HEK293T (cell line): Measurements from ENCODE around the gene MAST2.

Source experiments
- CTCF ChIA-PET: fragments of 350-600 bp; formaldehyde crosslinking; extraction: SDS; loops from one replicate; lab custom pipeline; 2021; ENCODE audit warnings: antibody characterized with exemption, inconsistent platforms; lab: Yijun Ruan, JAX
- POLR2A ChIA-PET: fragments of 350-600 bp; formaldehyde crosslinking; extraction: SDS; loops from one replicate; lab custom pipeline; 2020; ENCODE audit warnings: antibody characterized with exemption, inconsistent platforms; lab: Yijun Ruan, JAX
- DNase-seq: peaks from one replicate; pipeline ENCODE4 v3.0.0; 2012; ENCODE audit warnings: mixed read lengths; ENCODE audit errors: extremely low spot score
- ARNT ChIP-seq: fragments of 450-650 bp; IDR thresholded peaks from 2 replicates; pipeline ENCODE4 v1.6.1; 2017; ENCODE audit warnings: mild to moderate bottlenecking
- BHLHE40 ChIP-seq: fragments of 450-650 bp; IDR thresholded peaks from 2 replicates; pipeline ENCODE4 v1.6.1; 2016; ENCODE audit warnings: mild to moderate bottlenecking, moderate library complexity, borderline replicate concordance
- CTBP1 ChIP-seq: fragments of 450-650 bp; IDR thresholded peaks from 2 replicates; pipeline ENCODE4 v1.6.1; 2016; ENCODE audit warnings: borderline replicate concordance
- ELF4 ChIP-seq: fragments of 450-650 bp; IDR thresholded peaks from 2 replicates; pipeline ENCODE4 v1.6.1; 2017; ENCODE audit warnings: antibody characterized with exemption
- FOXA1 ChIP-seq: fragments of 450-650 bp; IDR thresholded peaks from 2 replicates; pipeline ENCODE4 v1.6.1; 2016; ENCODE audit warnings: mild to moderate bottlenecking
- FOXK2 ChIP-seq: fragments of 450-650 bp; IDR thresholded peaks from 2 replicates; pipeline ENCODE4 v1.6.1; 2016; ENCODE audit warnings: mild to moderate bottlenecking
- FOXM1 ChIP-seq: fragments of 450-650 bp; IDR thresholded peaks from 2 replicates; pipeline ENCODE4 v1.6.1; 2017; ENCODE audit warnings: mild to moderate bottlenecking, borderline replicate concordance
- HDGF ChIP-seq: fragments of 450-650 bp; IDR thresholded peaks from 2 replicates; pipeline ENCODE4 v1.6.1; 2017; ENCODE audit warnings: antibody characterized with exemption, borderline replicate concordance
- L3MBTL2 ChIP-seq: fragments of 450-650 bp; conservative IDR thresholded peaks from 2 replicates; pipeline ENCODE4 v1.6.1; 2016; ENCODE audit warnings: mild to moderate bottlenecking
- LEF1 ChIP-seq: fragments of 450-650 bp; IDR thresholded peaks from 2 replicates; pipeline ENCODE4 v1.6.1; 2017; ENCODE audit warnings: mild to moderate bottlenecking, borderline replicate concordance
- NFRKB ChIP-seq: fragments of 450-650 bp; IDR thresholded peaks from 2 replicates; pipeline ENCODE4 v1.6.1; 2016; ENCODE audit warnings: mild to moderate bottlenecking, moderate library complexity
- SP1 ChIP-seq: fragments of 450-650 bp; IDR thresholded peaks from 2 replicates; pipeline ENCODE4 v1.6.1; 2017
- SUZ12 ChIP-seq: fragments of 450-650 bp; IDR thresholded peaks from 2 replicates; pipeline ENCODE4 v1.6.1; 2016; ENCODE audit warnings: mild to moderate bottlenecking
- TARDBP ChIP-seq: fragments of 450-650 bp; IDR thresholded peaks from 2 replicates; pipeline ENCODE4 v1.6.1; 2016
- ZNF384 ChIP-seq: fragments of 450-650 bp; IDR thresholded peaks from 2 replicates; pipeline ENCODE4 v1.6.1; 2016
- TF ChIP-seq, protein P1 (sequence below): fragments of 450-650 bp; IDR thresholded peaks from 2 replicates; pipeline ENCODE4 v1.6.1; 2016

The MAST2 gene

DNA sequence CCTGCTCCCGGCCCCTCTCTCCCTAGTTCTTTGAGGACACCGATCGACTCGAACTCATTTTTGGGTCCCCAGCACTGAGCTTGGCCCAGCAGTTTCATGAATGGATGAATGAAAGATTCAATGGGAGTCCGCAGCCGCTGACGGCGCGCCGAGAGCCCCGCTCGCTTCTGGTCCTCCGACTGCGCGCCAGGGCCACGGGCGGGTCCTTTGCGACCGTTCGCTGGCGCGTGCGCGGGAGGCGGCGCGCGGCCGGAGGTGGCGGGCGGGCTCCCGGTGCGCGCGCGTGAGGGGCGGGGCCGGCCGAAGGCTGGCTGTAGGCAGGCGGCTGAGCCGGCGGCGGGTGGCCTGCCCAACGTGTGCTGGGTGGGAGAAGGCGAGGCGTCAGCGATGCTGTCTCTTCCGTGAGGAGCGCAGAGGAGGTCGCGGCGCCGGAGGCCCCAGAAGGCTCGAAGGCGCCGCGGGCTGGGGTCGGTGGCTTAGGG is at the start of gene MAST2:
TSS of gene MAST2 (plus strand) at position 314 of the 482 bp plus-strand sequence. CDS start 284 bp downstream, outside the sequence.
- TF ChIP-seq LEF1 (no peak), BHLHE40 (no peak), SUZ12 (no peak)
- DNase-seq = peak; percentile 93
- ChIA-PET POLR2A (interaction anchor here (0.8 to 2.3 kb wide), 5 partner anchors 12 to 117 kb away, joined by 3 to 8 read pairs (median 5); partner anchors contain the start of gene GPBP1L1), CTCF (interaction anchor here (0.6 kb wide), 1 partner anchor 11 kb away, joined by 3 read pairs; no protein-coding TSS in a partner anchor)

DNA sequence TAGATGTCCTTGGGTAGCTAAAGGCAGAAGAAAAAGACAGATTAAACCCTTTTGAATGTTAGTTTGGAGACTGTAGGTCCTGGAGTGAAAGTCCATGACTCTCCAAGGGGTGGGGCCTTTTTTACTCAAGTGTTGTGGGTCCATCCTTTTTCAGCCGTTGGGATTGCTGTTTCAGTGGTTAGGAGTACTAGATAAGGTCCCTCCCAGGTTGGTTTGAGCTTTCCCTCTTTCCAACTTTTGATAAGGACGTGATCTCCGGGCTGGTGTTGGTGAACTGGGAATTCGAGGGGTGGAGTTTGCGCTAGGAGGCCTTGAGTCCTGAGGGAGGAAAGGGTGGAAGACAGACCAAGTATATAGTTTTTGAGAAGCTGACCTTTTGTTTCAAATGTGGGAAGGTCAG is 47.7 kb upstream of the MAST2 start:
- TF ChIP-seq FOXK2 = no peak
- TF ChIP-seq ELF4 = no peak
- TF ChIP-seq BHLHE40 = no peak
- TF ChIP-seq NFRKB = no peak
- TF ChIP-seq ZNF384 = no peak
- TF ChIP-seq LEF1 = no peak
- TF ChIP-seq ARNT = no peak
- no peak for TF ChIP-seq FOXA1
- TF ChIP-seq L3MBTL2 = no peak
- TF ChIP-seq CTBP1 = no peak
- no peak for TF ChIP-seq FOXM1
- no peak for TF ChIP-seq SP1
- CTCF ChIA-PET = no interaction called here
- DNase-seq = no peak
- POLR2A ChIA-PET = no interaction called here

DNA sequence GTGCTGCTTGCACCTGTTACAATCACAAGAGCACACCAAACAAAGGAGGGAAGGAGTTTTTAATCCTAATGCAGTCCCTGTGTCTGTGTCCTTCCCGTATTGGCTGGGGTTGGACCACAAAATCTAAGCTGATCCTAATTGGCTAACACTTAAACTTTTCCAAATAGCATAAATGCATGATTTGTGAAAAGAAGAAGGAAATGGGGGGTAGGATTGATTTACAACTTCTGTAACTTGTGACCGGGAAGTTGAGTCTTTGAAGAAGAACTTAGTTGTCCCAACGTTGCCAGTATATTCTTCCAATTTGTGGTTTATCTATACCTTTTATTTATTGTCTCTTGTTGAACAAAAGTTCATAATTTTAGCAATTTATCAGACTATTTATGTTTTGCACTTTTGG is 41.1 kb upstream of the MAST2 start:
- POLR2A ChIA-PET = no interaction called here
- CTCF ChIA-PET = no interaction called here
- no peak for DNase-seq
- TF ChIP-seq BHLHE40 (no peak), NFRKB (no peak), FOXA1 (no peak), SUZ12 (no peak)

DNA sequence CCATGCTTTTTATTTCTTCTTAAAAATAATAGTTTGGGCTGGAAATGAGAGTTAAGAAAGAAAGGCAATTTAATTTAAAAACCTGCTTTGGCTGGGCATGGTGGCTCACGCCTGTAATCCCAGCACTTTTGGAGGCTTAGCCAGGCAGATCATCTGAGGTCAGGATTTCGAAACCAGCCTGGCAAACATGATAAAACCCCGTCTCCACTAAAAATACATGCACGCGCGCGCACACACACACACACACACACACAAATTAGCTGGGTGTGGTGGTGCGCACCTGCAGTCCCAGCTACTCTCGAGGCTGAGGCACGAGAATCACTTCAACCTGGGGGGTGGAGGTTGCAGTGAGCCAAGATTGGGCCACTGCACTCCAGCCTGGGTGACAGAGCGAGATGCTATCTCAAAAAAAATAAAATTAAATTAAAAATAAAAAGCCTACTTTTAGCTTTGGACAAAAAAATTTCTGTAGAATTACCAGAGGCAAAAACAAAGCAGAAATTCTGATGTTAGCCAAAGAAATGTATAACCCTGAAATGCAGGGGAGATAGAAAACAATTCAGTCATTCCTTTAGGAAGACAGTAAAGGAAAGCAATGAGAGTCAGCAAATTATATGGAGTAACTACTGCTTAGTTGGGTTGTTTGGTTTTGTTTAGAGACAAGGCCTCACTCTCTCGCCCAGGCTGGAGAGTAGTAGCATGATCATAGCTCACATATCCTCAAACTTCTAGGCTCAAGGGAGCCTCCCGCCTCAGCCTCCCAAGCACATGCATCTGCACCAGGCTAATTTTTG is 37.2 kb upstream of the MAST2 start:
- ChIA-PET POLR2A (no interaction called here), CTCF (no interaction called here)
- no peak for DNase-seq
- TF ChIP-seq FOXM1 = no peak
- no peak for TF ChIP-seq L3MBTL2
- TF ChIP-seq HDGF = no peak
- no peak for TF ChIP-seq FOXA1
- no peak for TF ChIP-seq NFRKB
- TF ChIP-seq TARDBP = no peak
- TF ChIP-seq LEF1 = no peak
- TF ChIP-seq ZNF384 = no peak
- TF ChIP-seq ELF4 = no peak
- no peak for TF ChIP-seq ARNT

DNA sequence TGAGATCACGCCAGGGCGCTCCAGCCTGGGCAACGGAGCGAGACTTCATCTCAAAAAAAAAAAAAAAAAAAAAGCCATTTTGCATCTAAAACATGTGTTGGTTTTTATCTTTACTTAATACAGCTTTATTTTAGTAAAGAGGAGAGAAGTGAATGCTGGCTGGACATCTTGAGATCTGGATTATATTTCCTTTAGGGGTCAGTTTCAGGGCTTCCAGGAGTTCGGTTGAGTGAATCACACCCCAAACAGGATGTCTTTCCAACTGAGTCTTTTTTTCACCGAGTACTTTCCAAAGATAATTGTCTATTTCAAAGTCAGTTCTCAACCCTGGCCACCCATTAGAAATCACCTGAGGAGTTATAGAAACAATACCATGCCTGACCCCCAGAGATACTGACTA is 36.4 kb upstream of the MAST2 start:
- DNase-seq = no peak
- TF ChIP-seq ELF4 (no peak), CTBP1 (no peak), TARDBP (no peak), ZNF384 (no peak), BHLHE40 (no peak), ARNT (no peak), HDGF (no peak), L3MBTL2 (no peak), FOXA1 (no peak), SUZ12 (no peak), LEF1 (no peak), FOXM1 (no peak)
- TF ChIP-seq, protein P1, sequence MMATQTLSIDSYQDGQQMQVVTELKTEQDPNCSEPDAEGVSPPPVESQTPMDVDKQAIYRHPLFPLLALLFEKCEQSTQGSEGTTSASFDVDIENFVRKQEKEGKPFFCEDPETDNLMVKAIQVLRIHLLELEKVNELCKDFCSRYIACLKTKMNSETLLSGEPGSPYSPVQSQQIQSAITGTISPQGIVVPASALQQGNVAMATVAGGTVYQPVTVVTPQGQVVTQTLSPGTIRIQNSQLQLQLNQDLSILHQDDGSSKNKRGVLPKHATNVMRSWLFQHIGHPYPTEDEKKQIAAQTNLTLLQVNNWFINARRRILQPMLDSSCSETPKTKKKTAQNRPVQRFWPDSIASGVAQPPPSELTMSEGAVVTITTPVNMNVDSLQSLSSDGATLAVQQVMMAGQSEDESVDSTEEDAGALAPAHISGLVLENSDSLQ = no peak
- CTCF ChIA-PET = no interaction called here
- POLR2A ChIA-PET = no interaction called here

DNA sequence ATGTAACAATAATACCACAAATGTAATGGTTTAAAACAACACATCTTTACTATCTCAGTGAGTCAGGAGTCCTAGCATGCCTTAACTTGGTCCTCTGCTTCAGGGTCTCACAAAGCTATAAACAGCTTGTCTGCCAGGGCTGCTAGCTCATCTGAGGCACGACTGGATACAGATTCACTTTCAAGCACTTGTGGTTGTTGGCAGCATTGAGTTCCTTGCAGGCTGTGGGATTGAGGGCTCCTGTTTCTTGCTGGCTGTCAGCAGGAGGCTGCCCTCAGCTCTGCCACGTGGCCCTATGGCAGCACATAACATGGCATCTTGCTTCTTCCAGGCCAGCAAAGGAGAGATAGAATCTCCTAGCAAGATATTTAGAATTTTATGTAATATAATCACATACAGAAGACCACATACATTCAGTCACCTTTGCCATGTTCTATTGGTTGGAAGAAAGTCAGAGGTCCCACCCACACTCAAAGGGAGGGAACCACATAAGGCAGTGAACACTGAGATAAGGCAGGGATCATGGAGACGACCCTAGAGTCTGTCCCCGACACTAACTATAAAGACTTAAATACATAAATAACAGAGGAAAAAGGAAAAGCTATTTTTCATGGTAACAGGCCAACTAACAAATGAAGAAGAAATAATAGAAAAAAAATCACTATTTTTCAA is 34.0 kb upstream of the MAST2 start:
- ChIA-PET CTCF (interaction anchor here (0.7 kb wide), 1 partner anchor 8 kb away, joined by 4 read pairs; no protein-coding TSS in a partner anchor), POLR2A (interaction anchor here (0.8 kb wide), 1 partner anchor 83 kb away, joined by 4 read pairs; the partner anchor contains the start of gene GPBP1L1)
- TF ChIP-seq ZNF384 (no peak), NFRKB (no peak), ELF4 (no peak), CTBP1 (no peak)
- no peak for DNase-seq

DNA sequence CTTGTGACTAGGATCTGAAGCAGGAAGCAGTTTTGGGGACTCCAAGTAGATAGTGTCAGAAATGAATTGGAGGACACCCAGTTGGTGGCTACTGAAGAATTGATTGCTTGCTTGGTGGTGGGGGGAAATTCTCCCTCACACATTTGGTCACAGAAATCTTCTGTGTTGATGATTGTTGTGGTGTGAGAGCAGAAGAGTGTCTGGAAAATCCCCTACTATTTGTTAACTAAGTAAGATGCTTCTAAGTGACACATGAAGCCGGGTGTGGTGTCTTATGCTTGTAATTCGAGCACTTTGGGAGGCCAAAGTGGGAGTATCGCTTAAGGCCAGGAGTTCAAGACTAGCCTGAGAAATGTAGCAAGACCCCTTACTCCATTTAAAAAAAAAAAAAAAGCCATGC is 30.4 kb upstream of the MAST2 start:
- no peak for DNase-seq
- ChIA-PET CTCF (interaction anchor here (0.6 kb wide), 1 partner anchor 634 kb away, joined by 4 read pairs; no protein-coding TSS in a partner anchor), POLR2A (no interaction called here)
- TF ChIP-seq, protein P1 = no peak
- TF ChIP-seq SP1 (no peak), NFRKB (no peak), ARNT (no peak), TARDBP (no peak), ELF4 (no peak), FOXA1 (no peak), LEF1 (no peak), BHLHE40 (no peak), ZNF384 (no peak), HDGF (no peak), FOXM1 (no peak)
